Cardiac muscle cell (in vitro differentiated cells and primary cell): ENCODE results near the gene LANCL3. TPM values are rescaled to one million over a fixed set of nuclear protein-coding genes. Genes with fewer than 3 reads are reported as not detected.

Experiments used
- DNase-seq, 2 donors: peaks; one replicate each; pipeline versions ENCODE4 v3.0.0 to v3.0.0-alpha.2; 2010 to 2017; ENCODE audit warnings: low read depth in 1 of 2, low spot score in 1 of 2
- H3K27ac ChIP-seq: fragments of 200-600 bp; sonication (generic); 2 replicates; pipeline ENCODE4 v1.5.1; 2016
- H3K27me3 ChIP-seq: fragments of 200-600 bp; sonication (generic); 2 replicates; pipeline ENCODE4 v1.6.0; 2016; ENCODE audit warnings: control low read depth
- H3K36me3 ChIP-seq: fragments of 200-600 bp; sonication (generic); 2 replicates; pipeline ENCODE4 v1.5.1; 2016; ENCODE audit warnings: control low read depth
- H3K4me1 ChIP-seq: fragments of 200-600 bp; sonication (generic); 2 replicates; pipeline ENCODE4 v1.8.1; 2017; ENCODE audit warnings: low read depth, mild to moderate bottlenecking, mixed run types
- H3K4me3 ChIP-seq: fragments of 200-600 bp; sonication (generic); 2 replicates; pipeline ENCODE4 v1.5.1; 2016; ENCODE audit warnings: mild to moderate bottlenecking
- H3K9me3 ChIP-seq: fragments of 200-600 bp; sonication (generic); 2 replicates; pipeline ENCODE4 v1.5.1; 2017; ENCODE audit warnings: low read depth, mild to moderate bottlenecking, control low read depth
- polyA plus RNA-seq: library from polyadenylated mRNA; unstranded; fragments of >200 nt; fragmentation: Nextera tagmentation; extraction: Ambion mirVana; gene quantifications from 2 replicates; pipeline ENCODE4 v1.2.1, GENCODE V29; 2016
- total RNA-seq: library from RNA; depleted of rRNA; stranded (reverse); fragments of >200 nt; gene quantifications from 2 replicates; pipeline ENCODE4 v1.2.3, GENCODE V29; 2016
- TF ChIP-seq, protein P1 (sequence below): IDR thresholded peaks from 2 replicates; pipeline ENCODE4 v1.5.1; 2012; ENCODE audit warnings: low read depth, mild to moderate bottlenecking, low read length

Gene LANCL3
- total and polyA plus RNA-seq, 2 experiments from 2014 or later, result 0.33 TPM; not detected in 1

DNA sequence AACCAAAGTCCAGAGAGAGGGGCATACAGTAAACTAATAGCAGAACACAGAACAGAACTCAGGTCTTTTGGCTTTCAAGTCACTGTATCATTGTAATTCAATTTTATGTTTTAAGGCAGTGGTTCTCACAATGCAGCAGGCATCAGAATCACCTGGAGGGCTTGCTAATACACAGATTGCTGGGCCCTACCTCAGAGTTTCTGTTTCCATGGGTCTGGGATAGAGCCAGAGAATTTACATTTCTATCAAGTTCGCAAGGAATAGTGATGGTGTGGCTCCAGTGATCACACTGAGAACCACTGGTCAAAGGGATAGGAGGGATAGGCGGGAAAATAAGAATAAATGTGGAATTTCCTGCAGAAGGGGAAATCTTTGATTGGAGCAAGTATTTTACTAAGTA, 36.7 kb downstream of the LANCL3 start:
- Histone ChIP-seq H3K27me3 (no peaks in the 10 kb centered on the region), H3K9me3 (no peaks in the 10 kb centered on the region), H3K4me3 (no peak overlapping the region), H3K4me1 (no peaks in the 10 kb centered on the region), H3K36me3 (no peaks in the 10 kb centered on the region), H3K27ac (no peak overlapping the region)
- DNase-seq, result no peak
- TF ChIP-seq, protein P1, sequence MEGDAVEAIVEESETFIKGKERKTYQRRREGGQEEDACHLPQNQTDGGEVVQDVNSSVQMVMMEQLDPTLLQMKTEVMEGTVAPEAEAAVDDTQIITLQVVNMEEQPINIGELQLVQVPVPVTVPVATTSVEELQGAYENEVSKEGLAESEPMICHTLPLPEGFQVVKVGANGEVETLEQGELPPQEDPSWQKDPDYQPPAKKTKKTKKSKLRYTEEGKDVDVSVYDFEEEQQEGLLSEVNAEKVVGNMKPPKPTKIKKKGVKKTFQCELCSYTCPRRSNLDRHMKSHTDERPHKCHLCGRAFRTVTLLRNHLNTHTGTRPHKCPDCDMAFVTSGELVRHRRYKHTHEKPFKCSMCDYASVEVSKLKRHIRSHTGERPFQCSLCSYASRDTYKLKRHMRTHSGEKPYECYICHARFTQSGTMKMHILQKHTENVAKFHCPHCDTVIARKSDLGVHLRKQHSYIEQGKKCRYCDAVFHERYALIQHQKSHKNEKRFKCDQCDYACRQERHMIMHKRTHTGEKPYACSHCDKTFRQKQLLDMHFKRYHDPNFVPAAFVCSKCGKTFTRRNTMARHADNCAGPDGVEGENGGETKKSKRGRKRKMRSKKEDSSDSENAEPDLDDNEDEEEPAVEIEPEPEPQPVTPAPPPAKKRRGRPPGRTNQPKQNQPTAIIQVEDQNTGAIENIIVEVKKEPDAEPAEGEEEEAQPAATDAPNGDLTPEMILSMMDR, result no peak

DNA sequence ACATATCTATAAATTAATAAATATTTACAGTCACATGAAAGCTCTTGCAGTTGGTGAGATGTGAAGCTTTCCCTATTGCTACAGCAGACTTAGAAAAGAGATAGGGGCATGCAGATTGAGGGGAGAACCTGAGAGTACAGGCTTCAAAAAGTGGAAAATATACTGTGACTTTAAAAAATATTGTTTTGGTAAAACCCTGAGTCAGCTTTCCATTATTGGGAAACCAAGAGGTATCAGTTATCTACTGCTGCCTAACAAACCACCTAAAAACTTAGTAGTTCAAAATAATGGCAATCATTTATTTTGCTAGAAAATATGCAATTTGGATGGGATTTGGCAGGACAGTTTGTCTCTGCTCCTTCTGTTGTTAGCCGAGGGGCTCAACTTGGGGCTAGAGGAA, 38.3 kb downstream of the LANCL3 start:
- Histone ChIP-seq H3K36me3 (no peaks in the 10 kb centered on the region), H3K9me3 (no peaks in the 10 kb centered on the region), H3K4me3 (no peak overlapping the region), H3K4me1 (no peaks in the 10 kb centered on the region), H3K27me3 (no peaks in the 10 kb centered on the region), H3K27ac (no peak overlapping the region)
- TF ChIP-seq, protein P1, result no peak
- DNase-seq, result no peak

DNA sequence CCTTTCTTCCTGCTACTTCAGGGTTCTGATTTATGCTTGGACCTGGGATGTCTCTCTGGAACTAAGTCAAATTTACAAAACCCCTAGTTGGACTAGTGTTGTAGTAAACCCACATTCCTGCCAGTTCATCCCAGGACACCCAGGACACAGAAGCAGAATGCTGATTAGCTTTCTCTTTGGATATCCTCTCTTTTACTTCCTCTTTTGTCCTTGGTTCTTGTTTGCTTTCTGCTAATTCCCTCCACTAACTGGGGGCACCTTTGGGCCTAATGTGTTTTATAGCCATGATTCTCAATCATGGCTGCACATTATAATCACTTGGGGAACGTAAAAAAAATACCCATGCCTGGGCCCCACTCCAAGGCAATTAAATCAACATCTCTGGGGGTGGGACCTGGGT, 42.5 kb downstream of the LANCL3 start:
- Histone ChIP-seq H3K4me1 (no peaks in the 10 kb centered on the region), H3K4me3 (no peak overlapping the region), H3K9me3 (no peaks in the 10 kb centered on the region), H3K27me3 (no peaks in the 10 kb centered on the region), H3K27ac (no peak overlapping the region), H3K36me3 (no peaks in the 10 kb centered on the region)
- TF ChIP-seq, protein P1, result no peak
- DNase-seq, result no peak

DNA sequence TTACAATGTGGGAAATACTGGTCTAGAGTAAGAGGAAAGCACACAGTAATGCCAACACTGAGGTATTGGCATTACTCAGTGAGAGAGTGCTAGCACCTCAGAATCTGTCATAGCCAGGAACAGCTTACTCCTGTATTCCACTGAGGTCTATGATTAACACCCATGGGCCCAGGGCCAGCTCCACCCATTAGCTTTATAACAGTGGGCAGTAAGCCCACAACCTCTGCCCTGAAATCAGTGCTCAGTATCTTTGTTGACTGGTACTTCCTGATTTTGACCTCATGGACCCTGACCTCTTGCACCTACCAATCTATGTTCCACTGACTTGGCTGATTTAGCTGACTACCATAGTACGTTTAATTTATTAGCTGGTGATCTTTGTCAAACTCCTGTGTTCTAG, 56.1 kb downstream of the LANCL3 start:
- Histone ChIP-seq H3K36me3 (no peaks in the 10 kb centered on the region), H3K27me3 (no peaks in the 10 kb centered on the region), H3K4me3 (no peak overlapping the region), H3K9me3 (no peaks in the 10 kb centered on the region), H3K27ac (no peak overlapping the region), H3K4me1 (no peaks in the 10 kb centered on the region)
- DNase-seq, result no peak
- TF ChIP-seq, protein P1, result no peak

- H3K4me3 ChIP-seq, result no peak overlapping the region
- no peak for DNase-seq
- H3K36me3 ChIP-seq, result no peaks in the 10 kb centered on the region
- H3K27me3 ChIP-seq, result no peaks in the 10 kb centered on the region
- no peaks in the 10 kb centered on the region for H3K9me3 ChIP-seq
- TF ChIP-seq, protein P1, result no peak
- H3K4me1 ChIP-seq, result no peaks in the 10 kb centered on the region
- H3K27ac ChIP-seq, result no peak overlapping the region
These were observed 66.6 kb downstream of the LANCL3 start for GRCh38 chrX:37638047-37638446.

GRCh38 chrX:37640142-37640541, 68.7 kb downstream of the LANCL3 start:
- Histone ChIP-seq H3K4me1 (no peaks in the 10 kb centered on the region), H3K4me3 (no peak overlapping the region), H3K9me3 (no peaks in the 10 kb centered on the region), H3K27ac (no peak overlapping the region), H3K36me3 (no peaks in the 10 kb centered on the region), H3K27me3 (no peaks in the 10 kb centered on the region)
- TF ChIP-seq, protein P1, result no peak
- no peak for DNase-seq
